BLaER1 treated with 17β-estradiol and CSF1 and Interleukin-3, amounts not matched to agents 10 nM and 100 nM (cell line): ENCODE measurements around the gene NOP16.

Experiments
- H3K27ac ChIP-seq, 11 experiments: shearing (Covaris generic); formaldehyde crosslinking; 2 replicates each; pipeline ENCODE4 v1.8.1; 2022
- H3K27me3 ChIP-seq, 11 experiments: shearing (Covaris generic); formaldehyde crosslinking; 2 replicates each; pipeline ENCODE4 v1.8.1; 2022
- H3K36me3 ChIP-seq, 11 experiments: shearing (Covaris generic); formaldehyde crosslinking; 2 replicates each; pipeline ENCODE4 v1.8.1; 2022
- H3K4me1 ChIP-seq, 10 experiments: shearing (Covaris generic); formaldehyde crosslinking; 2 replicates each; pipeline ENCODE4 v1.8.1; 2022
- H3K4me2 ChIP-seq, 11 experiments: shearing (Covaris generic); formaldehyde crosslinking; 2 replicates each; pipeline ENCODE4 v1.8.1; 2022
- H3K4me3 ChIP-seq, 10 experiments: shearing (Covaris generic); formaldehyde crosslinking; 2 replicates each; pipeline ENCODE4 v1.8.1; 2022
- H3K9ac ChIP-seq, 11 experiments: shearing (Covaris generic); formaldehyde crosslinking; 2 replicates each; pipeline ENCODE4 v1.8.1; 2022
- H3K9me3 ChIP-seq, 11 experiments: shearing (Covaris generic); formaldehyde crosslinking; replicated peaks in 1 of 11; 2 replicates each; pipeline ENCODE4 v1.8.1; 2022
- H4K20me1 ChIP-seq, 11 experiments: shearing (Covaris generic); formaldehyde crosslinking; 2 replicates each; pipeline ENCODE4 v1.8.1; 2022
- Cebpa-rat ChIP-seq, 11 experiments: shearing (Covaris generic); IDR thresholded peaks; 2 replicates each; pipeline ENCODE4 v1.8.1; 2022

NOP16 gene

DNA sequence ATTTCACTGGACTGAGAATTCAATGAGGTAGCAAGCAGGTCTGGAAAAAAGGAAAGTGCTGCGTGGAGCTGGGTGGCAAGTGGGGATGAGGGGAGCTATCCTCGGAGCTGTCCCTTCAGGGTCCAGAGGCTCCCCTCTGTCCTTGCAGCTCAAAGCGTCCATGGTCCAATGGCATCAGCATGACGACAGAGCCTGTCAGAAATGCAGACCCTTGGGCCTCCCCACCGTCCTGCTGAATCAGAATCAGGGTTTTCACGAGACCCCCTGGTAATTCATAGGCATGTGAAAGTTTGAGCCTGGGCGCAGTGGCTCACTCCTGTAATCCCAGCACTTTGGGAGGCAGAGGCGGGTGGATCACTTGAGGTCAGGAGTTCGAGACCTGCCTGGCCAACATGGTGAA lies 5.7 kb upstream of the NOP16 start:
- H3K27me3 ChIP-seq = no peaks in the 10 kb centered on the region
- peaks cover 38 to 67% (median 47%) of the 10 kb centered on the region in 11 experiments for H3K36me3 ChIP-seq
- H4K20me1 ChIP-seq = peaks cover 0 to 29% (median 0%) of the 10 kb centered on the region in 11 experiments; a peak in 6 of 22 replicates
- no peak overlapping the region for H3K9ac ChIP-seq
- H3K4me2 ChIP-seq = no peak overlapping the region
- no peak overlapping the region for H3K4me3 ChIP-seq
- H3K27ac ChIP-seq = no peak overlapping the region
- TF ChIP-seq Cebpa-rat (IDR thresholded peaks at IDR 0.05) = no peak
- H3K4me1 ChIP-seq = peaks cover 7 to 49% (median 26%) of the 10 kb centered on the region in 10 experiments; a peak in 18 of 20 replicates
- no peaks in the 10 kb centered on the region for H3K9me3 ChIP-seq

DNA sequence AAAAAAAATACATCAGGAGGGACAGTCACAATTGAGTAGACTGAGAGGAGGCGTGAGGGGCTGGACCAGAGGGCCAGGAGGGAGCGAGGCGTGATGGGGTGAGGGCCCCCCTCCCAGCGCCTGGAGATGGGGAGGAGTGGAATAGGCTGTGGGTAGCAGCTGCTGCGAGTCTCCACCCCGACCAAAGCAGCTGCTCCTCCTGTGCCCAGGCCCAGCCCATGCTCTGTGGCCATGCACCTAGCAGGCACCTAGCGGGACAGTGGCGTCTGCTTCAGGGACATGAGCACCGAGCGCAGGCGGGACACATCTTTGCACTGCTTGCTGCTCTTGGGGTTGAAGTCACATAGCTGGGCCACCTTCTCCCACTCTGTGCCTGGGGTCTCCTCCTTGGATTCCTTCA lies 4.1 kb upstream of the NOP16 start:
- Histone ChIP-seq H3K36me3 (peaks cover 33 to 64% (median 44%) of the 10 kb centered on the region in 11 experiments), H3K4me1 (peaks cover 7 to 51% (median 27%) of the 10 kb centered on the region in 10 experiments; a peak in 19 of 20 replicates), H3K27ac (peak overlapping the region in 9 of 11 experiments; percentile 1 to 60 (median 43); a peak in 12 of 22 replicates), H3K9me3 (no peaks in the 10 kb centered on the region), H3K9ac (peak overlapping the region in 8 of 11 experiments; percentile 9 to 46 (median 24); a peak in 7 of 22 replicates), H3K4me3 (no peak overlapping the region), H3K27me3 (no peaks in the 10 kb centered on the region), H3K4me2 (peak overlapping the region in 8 of 11 experiments; percentile 27 to 91 (median 63); a peak in 14 of 22 replicates), H4K20me1 (peaks cover 0 to 25% (median 2%) of the 10 kb centered on the region in 11 experiments; a peak in 11 of 22 replicates)
- TF ChIP-seq Cebpa-rat (IDR thresholded peaks at IDR 0.05) = no peak

DNA sequence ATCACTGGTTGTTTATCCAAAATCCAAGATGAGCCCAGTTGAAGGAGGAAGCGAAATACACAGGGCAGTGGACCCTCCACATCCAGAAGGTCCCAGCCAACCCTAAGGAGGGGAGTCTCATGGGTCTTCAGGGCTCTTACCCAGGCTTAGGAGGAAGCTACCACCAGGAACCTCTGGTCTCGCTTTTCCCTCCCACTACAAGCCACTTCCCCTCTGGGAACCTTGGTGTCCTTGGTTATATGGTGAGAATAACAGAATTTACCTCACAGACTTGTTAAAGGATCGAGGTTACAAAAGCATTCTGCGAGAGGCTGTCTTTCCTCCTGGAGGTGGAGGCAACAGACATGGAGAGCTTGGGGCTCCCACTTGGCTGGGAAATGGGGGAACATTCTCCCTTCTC lies 3.6 kb upstream of the NOP16 start:
- Histone ChIP-seq H4K20me1 (peaks cover 0 to 29% (median 7%) of the 10 kb centered on the region in 11 experiments; a peak in 15 of 22 replicates), H3K27ac (peak overlapping the region in 9 of 11 experiments; percentile 1 to 60 (median 43); a peak in 14 of 22 replicates), H3K4me1 (peaks cover 12 to 56% (median 32%) of the 10 kb centered on the region in 10 experiments), H3K4me2 (peak overlapping the region in 8 of 11 experiments; percentile 27 to 91 (median 63); a peak in 15 of 22 replicates), H3K9me3 (no peaks in the 10 kb centered on the region), H3K27me3 (no peaks in the 10 kb centered on the region), H3K4me3 (no peak overlapping the region), H3K9ac (peak overlapping the region in 8 of 11 experiments; percentile 9 to 46 (median 24); a peak in 8 of 22 replicates), H3K36me3 (peaks cover 31 to 64% (median 46%) of the 10 kb centered on the region in 11 experiments)
- no peak for TF ChIP-seq Cebpa-rat (IDR thresholded peaks at IDR 0.05)

DNA sequence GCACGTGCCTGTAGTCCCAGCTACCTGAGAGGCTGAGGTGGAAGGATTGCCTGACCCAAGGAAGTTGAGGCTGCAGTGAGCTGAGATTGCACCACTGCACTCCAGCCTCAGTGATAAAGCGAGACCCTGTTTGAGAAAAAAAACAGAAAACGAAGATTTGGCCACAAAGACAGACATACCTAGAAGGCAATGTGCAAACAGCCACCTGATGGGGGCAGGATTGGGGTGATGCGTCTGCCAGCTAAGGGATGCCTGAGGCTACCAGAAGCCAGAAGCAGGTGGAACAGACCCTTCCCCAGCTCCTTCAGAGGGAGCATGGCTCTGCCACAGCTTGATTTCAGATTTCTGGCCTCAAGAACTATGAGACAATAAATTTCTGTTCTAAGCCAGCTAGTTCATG lies 3.1 kb upstream of the NOP16 start:
- H3K27ac ChIP-seq = peak overlapping the region in 4 of 11 experiments; percentile 10 to 60 (median 38); a peak in 6 of 22 replicates
- no peaks in the 10 kb centered on the region for H3K9me3 ChIP-seq
- no peak for TF ChIP-seq Cebpa-rat (IDR thresholded peaks at IDR 0.05)
- peaks cover 0 to 34% (median 12%) of the 10 kb centered on the region in 11 experiments; a peak in 19 of 22 replicates for H4K20me1 ChIP-seq
- peak overlapping the region in 8 of 11 experiments; percentile 27 to 91 (median 63); a peak in 15 of 22 replicates for H3K4me2 ChIP-seq
- no peaks in the 10 kb centered on the region for H3K27me3 ChIP-seq
- H3K4me1 ChIP-seq = peaks cover 17 to 56% (median 37%) of the 10 kb centered on the region in 10 experiments
- H3K9ac ChIP-seq = peak overlapping the region in 1 of 11 experiments; percentile 12; a peak in 2 of 22 replicates
- H3K36me3 ChIP-seq = peaks cover 28 to 64% (median 51%) of the 10 kb centered on the region in 11 experiments
- no peak overlapping the region for H3K4me3 ChIP-seq

DNA sequence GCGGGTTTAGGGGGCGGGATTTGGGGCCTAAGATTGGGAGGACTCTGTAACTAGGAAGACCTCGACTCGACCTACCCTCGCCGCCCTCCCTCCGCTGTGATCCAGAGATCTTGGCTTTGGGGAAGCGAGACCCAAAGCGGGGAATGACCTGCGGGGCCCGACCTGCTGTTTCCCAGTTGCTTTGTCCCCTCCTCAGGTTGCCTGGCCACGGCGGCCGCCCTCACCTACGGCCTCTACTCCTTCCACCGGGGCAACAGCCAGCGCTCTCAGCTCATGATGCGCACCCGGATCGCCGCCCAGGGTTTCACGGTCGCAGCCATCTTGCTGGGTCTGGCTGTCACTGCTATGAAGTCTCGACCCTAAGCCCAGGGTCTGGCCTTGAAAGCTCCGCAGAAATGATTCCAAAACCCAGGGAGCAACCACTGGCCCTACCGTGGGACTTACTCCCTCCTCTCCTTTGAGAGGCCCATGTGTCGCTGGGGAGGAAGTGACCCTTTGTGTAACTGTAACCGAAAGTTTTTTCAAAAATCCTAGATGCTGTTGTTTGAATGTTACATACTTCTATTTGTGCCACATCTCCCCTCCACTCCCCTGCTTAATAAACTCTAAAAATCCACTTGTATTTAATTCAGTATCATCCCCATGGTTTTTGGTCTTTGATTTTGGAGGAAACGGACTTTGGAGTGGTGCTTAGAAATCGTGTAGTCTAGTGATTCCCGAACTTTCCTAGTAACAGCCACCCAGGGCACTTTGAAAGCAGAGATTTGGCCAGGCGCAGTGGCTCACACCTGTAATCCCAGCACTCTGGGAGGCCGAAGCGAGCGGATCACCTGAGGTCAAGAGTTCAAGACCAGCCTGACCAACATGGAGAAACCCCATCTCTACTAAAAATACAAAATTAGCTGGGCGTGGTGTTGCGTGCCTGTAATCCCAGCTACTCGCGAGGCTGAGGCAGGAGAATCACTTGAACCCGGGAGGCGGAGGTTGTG lies 1.0 kb upstream of the NOP16 start:
- peaks cover 42 to 76% (median 69%) of the 10 kb centered on the region in 11 experiments for H3K36me3 ChIP-seq

DNA sequence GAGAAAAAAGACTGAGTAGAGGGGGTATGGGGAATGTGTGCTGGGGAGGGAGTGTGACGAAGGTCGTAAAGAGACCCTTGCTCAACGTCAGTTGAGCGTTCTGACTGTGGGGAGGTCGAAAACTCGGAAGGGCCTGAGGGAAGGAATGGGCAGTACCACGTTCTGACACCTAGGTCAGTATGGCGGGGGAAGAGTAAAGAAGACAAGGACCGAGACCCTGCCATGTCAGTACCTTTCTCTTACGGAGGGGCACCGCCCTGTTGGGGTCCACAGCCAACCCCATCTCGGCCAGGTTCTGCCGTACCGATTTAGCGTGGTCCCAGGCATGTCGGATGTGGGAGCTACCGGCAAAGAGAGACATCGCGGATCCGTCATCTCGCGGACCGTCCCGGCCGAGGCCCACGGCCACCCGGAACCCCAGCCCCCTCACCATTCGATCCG lies 375 bp downstream of the NOP16 start:
- peaks cover 0 to 55% (median 46%) of the 10 kb centered on the region in 11 experiments; a peak in 20 of 22 replicates for H4K20me1 ChIP-seq
- H3K27me3 ChIP-seq = no peaks in the 10 kb centered on the region
- TF ChIP-seq Cebpa-rat (IDR thresholded peaks at IDR 0.05) = no peak
- peaks cover 32 to 71% (median 53%) of the 10 kb centered on the region in 10 experiments for H3K4me1 ChIP-seq
- H3K4me3 ChIP-seq = peak overlapping the region; percentile 77 to 91 (median 84)
- peak overlapping the region; percentile 91 to 99 (median 97) for H3K9ac ChIP-seq
- H3K36me3 ChIP-seq = peaks cover 44 to 78% (median 72%) of the 10 kb centered on the region in 11 experiments
- peak overlapping the region; percentile 83 to 100 (median 94) for H3K4me2 ChIP-seq
- H3K27ac ChIP-seq = peak overlapping the region; percentile 92 to 99 (median 97)
- H3K9me3 ChIP-seq = no peaks in the 10 kb centered on the region

More for the DNA sequence above, 1.0 kb upstream of the NOP16 start:
- peaks cover 0 to 47% (median 32%) of the 10 kb centered on the region in 11 experiments; a peak in 19 of 22 replicates for H4K20me1 ChIP-seq
- peak overlapping the region; percentile 91 to 99 (median 97) for H3K9ac ChIP-seq
- peak overlapping the region; percentile 92 to 99 (median 97) for H3K27ac ChIP-seq
- H3K9me3 ChIP-seq = no peaks in the 10 kb centered on the region
- peak overlapping the region; percentile 77 to 91 (median 84) for H3K4me3 ChIP-seq
- no peak for TF ChIP-seq Cebpa-rat (IDR thresholded peaks at IDR 0.05)
- H3K4me2 ChIP-seq = peak overlapping the region; percentile 82 to 94 (median 90)
- H3K4me1 ChIP-seq = peaks cover 32 to 71% (median 53%) of the 10 kb centered on the region in 10 experiments
- H3K27me3 ChIP-seq = no peaks in the 10 kb centered on the region

DNA sequence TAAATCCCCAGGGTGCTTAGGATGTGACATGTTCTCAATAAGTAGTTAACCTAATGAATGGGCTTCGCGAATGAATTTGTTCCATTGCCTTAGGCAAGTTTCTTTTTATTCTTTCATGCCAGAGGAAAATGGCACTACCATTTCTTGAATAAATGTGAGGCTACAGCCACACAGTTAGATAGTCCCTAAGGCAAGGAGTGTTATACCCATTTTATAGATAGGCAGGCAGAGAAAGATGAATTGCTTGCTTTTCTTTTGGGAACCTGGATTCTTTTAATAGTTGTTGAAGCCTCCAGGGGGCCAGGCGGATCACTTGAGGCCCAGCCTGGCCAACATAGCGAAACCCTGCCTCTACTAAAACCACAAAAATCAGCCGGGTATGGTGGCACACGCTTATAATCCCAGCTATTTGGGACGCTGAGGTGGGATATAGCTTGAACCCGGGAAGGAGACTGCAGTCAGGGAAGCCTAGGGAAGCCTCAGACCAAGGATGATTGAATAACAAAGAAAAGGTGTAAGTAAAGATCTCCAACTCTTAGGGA lies 943 bp downstream of the NOP16 start:
- H4K20me1 ChIP-seq = peaks cover 0 to 57% (median 51%) of the 10 kb centered on the region in 11 experiments; a peak in 20 of 22 replicates

DNA sequence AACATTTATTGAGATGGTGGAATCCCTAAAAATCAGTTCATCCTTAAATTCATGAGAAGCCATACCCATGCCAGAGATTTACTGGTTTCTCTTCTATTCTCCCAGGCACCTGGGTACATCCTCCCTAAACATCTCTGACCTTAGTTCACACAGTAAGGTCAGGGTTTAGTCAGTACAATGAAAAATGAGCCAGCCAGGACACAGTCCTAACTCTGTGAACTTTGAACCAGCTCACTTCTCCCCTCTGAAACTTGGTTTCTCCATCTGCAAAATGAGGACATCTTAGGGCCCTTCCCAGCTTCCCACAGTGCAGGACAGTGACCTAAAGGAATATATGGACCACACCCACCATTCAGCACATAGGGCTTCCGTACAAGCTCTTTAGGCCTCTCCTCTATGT lies 1.9 kb downstream of the NOP16 start:
- Histone ChIP-seq H3K4me2 (peak overlapping the region; percentile 83 to 100 (median 94)), H3K9ac (peak overlapping the region; percentile 91 to 99 (median 97); a peak in 20 of 22 replicates), H3K27ac (peak overlapping the region in 1 of 11 experiments; percentile 99; a peak in 1 of 22 replicates), H3K9me3 (no peaks in the 10 kb centered on the region), H3K27me3 (no peaks in the 10 kb centered on the region), H4K20me1 (peaks cover 0 to 67% (median 58%) of the 10 kb centered on the region in 11 experiments; a peak in 20 of 22 replicates), H3K4me3 (peak overlapping the region in 9 of 10 experiments; percentile 77 to 91 (median 85); a peak in 17 of 20 replicates), H3K4me1 (peaks cover 32 to 56% (median 40%) of the 10 kb centered on the region in 10 experiments), H3K36me3 (peaks cover 51 to 78% (median 74%) of the 10 kb centered on the region in 11 experiments)
- TF ChIP-seq Cebpa-rat (IDR thresholded peaks at IDR 0.05) = no peak

More for the DNA sequence above, 943 bp downstream of the NOP16 start:
- peaks cover 44 to 78% (median 72%) of the 10 kb centered on the region in 11 experiments for H3K36me3 ChIP-seq
- no peaks in the 10 kb centered on the region for H3K9me3 ChIP-seq
- no peaks in the 10 kb centered on the region for H3K27me3 ChIP-seq
- H3K4me2 ChIP-seq = peak overlapping the region; percentile 83 to 100 (median 94)
- H3K9ac ChIP-seq = peak overlapping the region; percentile 91 to 99 (median 97)
- peak overlapping the region; percentile 92 to 99 (median 97); a peak in 21 of 22 replicates for H3K27ac ChIP-seq
- no peak for TF ChIP-seq Cebpa-rat (IDR thresholded peaks at IDR 0.05)
- peaks cover 32 to 66% (median 49%) of the 10 kb centered on the region in 10 experiments for H3K4me1 ChIP-seq
- H3K4me3 ChIP-seq = peak overlapping the region; percentile 77 to 91 (median 84)
